GM10248 (cell line): Measurements from ENCODE around the gene PPM1M.

Experiments used
- CTCF ChIA-PET: fragments of 300-600 bp; sonication (Branson Sonifier 250); formaldehyde crosslinking; extraction: SDS; loops from one replicate; lab custom pipeline; 2021; ENCODE audit warnings: antibody characterized with exemption; lab: Yijun Ruan, JAX
- POLR2A ChIA-PET: fragments of 350-650 bp; sonication (Branson Sonifier 250); formaldehyde crosslinking; extraction: SDS; loops from one replicate; lab custom pipeline; 2020; ENCODE audit warnings: antibody characterized with exemption; lab: Yijun Ruan, JAX
- DNase-seq: peaks from one replicate; pipeline ENCODE4 v3.0.0; 2012; ENCODE audit errors: extremely low spot score
- TF ChIP-seq, protein P1 (sequence below): IDR thresholded peaks from 2 replicates; pipeline ENCODE4 v1.5.1; 2012; ENCODE audit warnings: mild to moderate bottlenecking, low read depth; ENCODE audit errors: extremely low read depth, missing control alignments, control extremely low read depth

PPM1M gene

GRCh38 chr3:52213901-52214300 is 31.7 kb upstream of the PPM1M start:
- no peak for DNase-seq
- ChIA-PET CTCF (interaction anchor here (0.9 to 10.4 kb wide), 4 partner anchors 7 to 65 kb away, joined by 3 to 172 read pairs (median 50); partner anchors contain the start of gene WDR82), POLR2A (interaction anchor here (0.6 kb wide), 1 partner anchor 1977 kb away, joined by 5 read pairs; no protein-coding TSS in a partner anchor)
- TF ChIP-seq, protein P1, sequence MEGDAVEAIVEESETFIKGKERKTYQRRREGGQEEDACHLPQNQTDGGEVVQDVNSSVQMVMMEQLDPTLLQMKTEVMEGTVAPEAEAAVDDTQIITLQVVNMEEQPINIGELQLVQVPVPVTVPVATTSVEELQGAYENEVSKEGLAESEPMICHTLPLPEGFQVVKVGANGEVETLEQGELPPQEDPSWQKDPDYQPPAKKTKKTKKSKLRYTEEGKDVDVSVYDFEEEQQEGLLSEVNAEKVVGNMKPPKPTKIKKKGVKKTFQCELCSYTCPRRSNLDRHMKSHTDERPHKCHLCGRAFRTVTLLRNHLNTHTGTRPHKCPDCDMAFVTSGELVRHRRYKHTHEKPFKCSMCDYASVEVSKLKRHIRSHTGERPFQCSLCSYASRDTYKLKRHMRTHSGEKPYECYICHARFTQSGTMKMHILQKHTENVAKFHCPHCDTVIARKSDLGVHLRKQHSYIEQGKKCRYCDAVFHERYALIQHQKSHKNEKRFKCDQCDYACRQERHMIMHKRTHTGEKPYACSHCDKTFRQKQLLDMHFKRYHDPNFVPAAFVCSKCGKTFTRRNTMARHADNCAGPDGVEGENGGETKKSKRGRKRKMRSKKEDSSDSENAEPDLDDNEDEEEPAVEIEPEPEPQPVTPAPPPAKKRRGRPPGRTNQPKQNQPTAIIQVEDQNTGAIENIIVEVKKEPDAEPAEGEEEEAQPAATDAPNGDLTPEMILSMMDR: no peak

GRCh38 chr3:52215351-52215750 is 30.2 kb upstream of the PPM1M start:
- no peak for DNase-seq
- POLR2A ChIA-PET: interaction anchor here (0.8 to 1.5 kb wide), 3 partner anchors 9 to 219 kb away, joined by 3 to 6 read pairs (median 3); partner anchors contain the start of genes PPM1M and RPL29
- TF ChIP-seq, protein P1: no peak
- CTCF ChIA-PET: interaction anchor here (1.6 to 11.6 kb wide), 4 partner anchors 9 to 124 kb away, joined by 5 to 172 read pairs (median 119); partner anchors contain the start of gene TLR9

GRCh38 chr3:52216585-52217408 is 28.8 kb upstream of the PPM1M start:
- POLR2A ChIA-PET: interaction anchor here (1.0 kb wide), 1 partner anchor 9 kb away, joined by 3 read pairs; the partner anchor contains the start of gene TLR9
- TF ChIP-seq, protein P1: no peak
- CTCF ChIA-PET: interaction anchor here (1.0 to 11.6 kb wide), 9 partner anchors 9 to 230 kb away, joined by 3 to 172 read pairs (median 5); partner anchors contain the start of genes SEMA3G, TLR9 and WDR82
- DNase-seq: no peak

- CTCF ChIA-PET: interaction anchor here (1.0 to 11.6 kb wide), 9 partner anchors 8 to 230 kb away, joined by 3 to 172 read pairs (median 5); partner anchors contain the start of genes SEMA3G, TLR9 and WDR82
- no peak for DNase-seq
- POLR2A ChIA-PET: interaction anchor here (1.0 kb wide), 1 partner anchor 8 kb away, joined by 3 read pairs; the partner anchor contains the start of gene TLR9
- TF ChIP-seq, protein P1: no peak
Observed at GRCh38 chr3:52217409-52217805, 28.2 kb upstream of the PPM1M start.

GRCh38 chr3:52218026-52218425 is 27.5 kb upstream of the PPM1M start:
- POLR2A ChIA-PET: no interaction called here
- no peak for DNase-seq
- TF ChIP-seq, protein P1: no peak
- CTCF ChIA-PET: interaction anchor here (1.5 to 11.6 kb wide), 5 partner anchors 11 to 229 kb away, joined by 3 to 172 read pairs (median 98); partner anchors contain the start of gene SEMA3G

DNA sequence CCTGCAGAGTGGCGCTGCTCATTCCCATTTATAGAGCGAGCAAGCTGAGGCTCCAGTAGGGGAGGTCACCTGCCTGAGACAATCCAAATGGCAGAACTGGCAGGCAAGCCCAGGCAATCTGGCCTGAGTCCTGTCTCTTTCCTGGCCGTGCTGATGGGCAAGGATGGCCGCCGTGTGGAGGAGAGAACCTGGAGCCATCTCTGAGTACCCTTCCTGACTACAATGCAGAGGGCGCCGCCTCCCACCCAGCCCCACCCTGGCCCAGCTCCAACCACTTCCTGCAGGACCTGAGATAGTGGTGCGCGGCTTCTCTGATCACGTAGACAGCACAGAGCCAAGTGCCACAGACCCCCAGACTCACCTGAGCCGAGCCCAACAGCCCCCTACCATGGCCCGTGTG is 27.1 kb upstream of the PPM1M start:
- ChIA-PET CTCF (interaction anchor here (1.4 to 11.6 kb wide), 7 partner anchors 12 to 229 kb away, joined by 3 to 172 read pairs (median 39); partner anchors contain the start of genes SEMA3G and WDR82), POLR2A (no interaction called here)
- DNase-seq: no peak
- TF ChIP-seq, protein P1: no peak
